Heart left ventricle (tissue), 16 donors: ENCODE measurements around the gene FAM89B. TPM values are rescaled to one million over a fixed set of nuclear protein-coding genes. Genes with fewer than 3 reads are reported as not detected.
A peak's percentile ranks its signal among the peaks of the same experiment; 100 is the strongest.

Experiments used
- ATAC-seq, 4 donors: fragments of 200-7000 bp; cut with Tn5 transposase; one replicate each; pipeline ENCODE4 v1.9.1; 2020 to 2022; ENCODE audit warnings: moderate library complexity in 4 of 4, mild to moderate bottlenecking in 3 of 4, moderate number of reproducible peaks in 1 of 4
- DNase-seq, 5 donors: peaks; one replicate each; pipeline ENCODE4 v3.0.0-alpha.2; 2020
- H3K27ac ChIP-seq, 12 donors: fragments of 200-600 bp; sonication (generic) in 4 of 12; one replicate each; pipeline versions ENCODE4 v1.5.0 to v1.8.0; 2016 to 2022; ENCODE audit warnings: mild to moderate bottlenecking in 2 of 12
- H3K27me3 ChIP-seq, 9 donors: fragments of 200-600 bp; sonication (generic) in 2 of 9; one replicate each; pipeline versions ENCODE4 v1.5.1 to v1.8.0; 2016 to 2022; ENCODE audit warnings: mild to moderate bottlenecking in 3 of 9
- H3K36me3 ChIP-seq, 9 donors: fragments of 200-600 bp; sonication (generic) in 2 of 9; one replicate each; pipeline versions ENCODE4 v1.5.0 to v1.8.0; 2018 to 2022; ENCODE audit warnings: mild to moderate bottlenecking in 2 of 9
- H3K4me1 ChIP-seq, 12 donors: fragments of 200-600 bp; sonication (generic) in 4 of 12; one replicate each; pipeline versions ENCODE4 v1.5.0 to v1.8.0; 2016 to 2022; ENCODE audit warnings: mild to moderate bottlenecking in 3 of 12
- H3K4me3 ChIP-seq, 12 donors: fragments of 200-600 bp; sonication (generic) in 4 of 12; one replicate each; pipeline versions ENCODE4 v1.5.0 to v1.8.0; 2017 to 2022; ENCODE audit warnings: mild to moderate bottlenecking in 9 of 12, moderate library complexity in 4 of 12
- H3K9me3 ChIP-seq, 12 donors: fragments of 200-600 bp; sonication (generic) in 4 of 12; one replicate each; pipeline versions ENCODE4 v1.5.0 to v1.8.0; 2016 to 2022; ENCODE audit warnings: mild to moderate bottlenecking in 1 of 12
- CTCF ChIP-seq, 12 donors: fragments of 200-600 bp; sonication (generic) in 4 of 12; IDR thresholded peaks; one replicate each; pipeline versions ENCODE4 v1.5.0 to v1.8.0; 2018 to 2022; ENCODE audit warnings: antibody characterized with exemption in 12 of 12, mild to moderate bottlenecking in 5 of 12
- POLR2A ChIP-seq, 2 donors: fragments of 450-650 bp; IDR thresholded peaks; one replicate each; pipeline ENCODE4 v1.6.1; 2017; ENCODE audit warnings: antibody characterized with exemption in 2 of 2, mild to moderate bottlenecking in 2 of 2, moderate library complexity in 2 of 2
- WGBS, 4 donors: extraction: QIAGEN DNeasy Blood & Tissue Kit in 2 of 4; methylation state at CpG; one replicate each; pipeline versions ENCODE4 v1.1.5 to v1.1.7; 2013 to 2018; 5-methylcytosine and 5-hydroxymethylcytosine counted together
- intact Hi-C, 10 donors: fragments of 100-400 bp; cut with DNase I; formaldehyde crosslinking; loops; one replicate each; pipeline versions ENCODE4 v1.11.1 to v1.14.2; 2022
- polyA plus RNA-seq, 2 donors: library from polyadenylated mRNA; stranded (reverse); fragments of 200-250 nt; gene quantifications; one replicate each; pipeline ENCODE4 v1.2.3, GENCODE V29; 2013
- total RNA-seq, 9 donors: library from RNA; depleted of rRNA in 2 of 9; stranded (reverse); fragments of >200 nt in 2 of 9; fragmentation: NEBNext Ultra II Directional in 3 of 9; extraction: Animal tissue kit (Norgen Biotek cat#: 25700) in 3 of 9; gene quantifications; one replicate each; pipeline versions ENCODE4 v1.1.0 to v1.2.4, GENCODE V29; 2016 to 2023
- donor health status: ischemic (EF 13 %, LVEDD 7.1; RV severe dilation, severe dysfunction).
- donor health status: healthy with polysubstance abuse.
- donor health status: DM: no; HTN: yes; CAD: no.
- donor health status: DM: no; HTN: no; CAD: no.
- donor health status: ischemic (EF 25% LVEDD 6.9; RV normal size, moderate dysfunction).
- donor health status: ischemic (EF 25% LVEDD 5.7; RV mildly dilated, moderate dysfunction).
- donor health status: healthy.
- donor health status: DM: yes; HTN: yes; CAD: no.
- donor health status: ischemic (EF 35%, LVEDD 5.7; RV mildly dilated, moderate dysfunction).
- donor health status: nonischemic (EF 11% LVEDD 7.7; RV severe dilation, severe dysfunction).
- donor health status: DM: yes; HTN: yes; CAD: no.
- donor health status: PGD.
- donor health status: ischemic (EF 29% LVEDD 5.4; RV normal size, mild dysfunction).
- donor health status: nonischemic (EF 23%, LVEDD 6.1; RV moderate dilation, normal function).

The FAM89B gene
- total and polyA plus RNA-seq, 11 donors: 25.8 to 87.9 (median 44.2) TPM

- intact Hi-C loops: loop anchor here in 5 of 10 donors (1.0 to 5.0 kb wide), 6 partner anchors 15 to 152 kb away; partner anchors contain the start of genes MAP3K11 (in 3 of the 5), NEAT1 (in 1 of the 5), PCNX3 (in 1 of the 5) and RELA (in 1 of the 5)
- 1 to 3% (median 3%) methylated on average over 23 to 67 of the region's 67 CpGs for WGBS, 4 donors
- H3K4me1 ChIP-seq: peaks cover 17 to 86% (median 68%) of the 10 kb centered on the region in 12 donors
Measured at GRCh38 chr11:65574109-65574810, 1.9 kb downstream of the FAM89B start.

GRCh38 chr11:65574811-65575567 lies 2.7 kb downstream of the FAM89B start:
- Histone ChIP-seq H3K4me1 (peaks cover 17 to 80% (median 65%) of the 10 kb centered on the region in 12 donors), H3K9me3 (no peaks in the 10 kb centered on the region), H3K27ac (peak overlapping the region; percentile 89 to 99 (median 96)), H3K27me3 (peaks cover 0 to 6% (median 0%) of the 10 kb centered on the region in 9 donors), H3K4me3 (peak overlapping the region; percentile 1 to 96 (median 79)), H3K36me3 (peaks cover 0 to 21% (median 9%) of the 10 kb centered on the region in 9 donors)
- 28 to 42% (median 30%) methylated on average over 18 to 28 of the region's 28 CpGs for WGBS, 4 donors
- TF ChIP-seq POLR2A (IDR thresholded peaks at IDR 0.05): no peak
- TF ChIP-seq CTCF (IDR thresholded peaks at IDR 0.05): no peak
- DNase-seq: peak in 1 of 5 donors; percentile 42
- no peak for ATAC-seq
- intact Hi-C loops: loop anchor here in 8 of 10 donors (1.0 to 5.0 kb wide), 7 partner anchors 14 to 153 kb away; partner anchors contain the start of genes MAP3K11 (in 6 of the 8), NEAT1 (in 1 of the 8), PCNX3 (in 1 of the 8) and RELA (in 1 of the 8)

More at GRCh38 chr11:65574109-65574810, 1.9 kb downstream of the FAM89B start:
- Histone ChIP-seq H3K27me3 (peaks cover 0 to 6% (median 0%) of the 10 kb centered on the region in 9 donors), H3K36me3 (peaks cover 0 to 14% (median 2%) of the 10 kb centered on the region in 9 donors), H3K9me3 (no peaks in the 10 kb centered on the region), H3K27ac (peak overlapping the region; percentile 89 to 99 (median 96)), H3K4me3 (peak overlapping the region; percentile 1 to 96 (median 78))
- peak; percentile 96 to 98 (median 97) for DNase-seq
- peak; percentile 18 to 67 (median 59) for ATAC-seq
- peak; percentile 93 to 100 (median 98) for TF ChIP-seq CTCF (IDR thresholded peaks at IDR 0.05)
- TF ChIP-seq POLR2A (IDR thresholded peaks at IDR 0.05): peak in 1 of 2 donors; percentile 42

- peak within 1 kb of the TSS; percentile 89 to 99 (median 96) for H3K27ac ChIP-seq
- H3K36me3 ChIP-seq: peaks cover 0 to 28% (median 16%) of the 10 kb centered on the region in 9 donors
- H3K4me1 ChIP-seq: peaks cover 17 to 77% (median 63%) of the 10 kb centered on the region in 12 donors
- no peaks in the 10 kb centered on the region for H3K9me3 ChIP-seq
- peak; percentile 81 to 92 (median 84) for DNase-seq
- intact Hi-C loops: loop anchor here in 6 of 10 donors (2.0 to 5.0 kb wide), 6 partner anchors 13 to 39 kb away; partner anchors contain the start of genes MAP3K11 (in 4 of the 6) and PCNX3 (in 1 of the 6)
- no peak for TF ChIP-seq CTCF (IDR thresholded peaks at IDR 0.05)
- TF ChIP-seq POLR2A (IDR thresholded peaks at IDR 0.05): peak in 1 of 2 donors; percentile 38
- peak within 1 kb of the TSS; percentile 28 to 96 (median 79) for H3K4me3 ChIP-seq
- no peaks in the 10 kb centered on the region for H3K27me3 ChIP-seq
- peak in 3 of 4 donors; percentile 1 to 32 (median 12) for ATAC-seq
- 2 to 8% (median 2%) methylated on average over 17 to 69 of the region's 69 CpGs for WGBS, 4 donors
Measured at GRCh38 chr11:65575568-65576231, 3.4 kb downstream of the FAM89B start, which contains the start of gene EHBP1L1. TSS of gene EHBP1L1 (plus strand) at chr11:65576053. CDS start at chr11:65576303, 250 bp downstream.
